Fibroblast of lung (primary cell): ENCODE data around the gene FAM174B. TPM values are rescaled to one million over a fixed set of nuclear protein-coding genes. Genes with fewer than 3 reads are reported as not detected.

ENCODE experiments used
- DNase-seq, 2 donors: peaks; one replicate each; pipeline versions ENCODE4 v3.0.0 to v3.0.0-alpha.2; 2010; ENCODE audit warnings: low read depth in 2 of 2
- H2AFZ ChIP-seq: 2 replicates; pipeline ENCODE4 v1.5.1; 2012; ENCODE audit warnings: low read length, control low read depth, inconsistent platforms
- H3K27ac ChIP-seq: 2 replicates; pipeline ENCODE4 v1.5.1; 2011; ENCODE audit warnings: low read length, control low read depth; ENCODE audit not compliant: insufficient read depth
- H3K27me3 ChIP-seq: 2 replicates; pipeline ENCODE4 v1.5.1; 2011; ENCODE audit warnings: mild to moderate bottlenecking, low read length; ENCODE audit not compliant: control insufficient read depth, insufficient read depth
- H3K36me3 ChIP-seq: 2 replicates; pipeline ENCODE4 v1.5.1; 2011; ENCODE audit warnings: low read length; ENCODE audit not compliant: control insufficient read depth, insufficient read depth
- H3K4me1 ChIP-seq: 2 replicates; pipeline ENCODE4 v1.5.1; 2011; ENCODE audit warnings: low read length; ENCODE audit not compliant: control insufficient read depth, insufficient read depth; ENCODE audit errors: extremely low read depth
- H3K4me2 ChIP-seq: 2 replicates; pipeline ENCODE4 v1.5.1; 2011; ENCODE audit warnings: low read length, control low read depth; ENCODE audit not compliant: insufficient read depth; ENCODE audit errors: extremely low read depth
- H3K4me3 ChIP-seq, 4 experiments: fragments of 200-600 bp in 1 of 4; sonication (generic) in 1 of 4; replicated peaks in 1 of 4; 2 replicates each; pipeline ENCODE4 v1.5.1; 2011 to 2016; ENCODE audit warnings: low read length in 4 of 4, low read depth in 3 of 4, mild to moderate bottlenecking in 3 of 4, control low read depth in 2 of 4, inconsistent platforms in 1 of 4, mixed read lengths in 1 of 4; ENCODE audit not compliant: insufficient read depth in 1 of 4; ENCODE audit errors: control extremely low read depth in 1 of 4
- H3K79me2 ChIP-seq: 2 replicates; pipeline ENCODE4 v1.5.1; 2012; ENCODE audit warnings: mild to moderate bottlenecking, low read length, inconsistent platforms; ENCODE audit not compliant: control insufficient read depth, insufficient read depth
- H3K9ac ChIP-seq: 2 replicates; pipeline ENCODE4 v1.5.1; 2011; ENCODE audit warnings: mild to moderate bottlenecking, low read length, control low read depth; ENCODE audit not compliant: insufficient read depth
- H3K9me3 ChIP-seq: 2 replicates; pipeline ENCODE4 v1.5.1; 2012; ENCODE audit warnings: low read depth, low read length; ENCODE audit not compliant: control insufficient read depth, insufficient read depth
- H4K20me1 ChIP-seq: 2 replicates; pipeline ENCODE4 v1.5.1; 2011; ENCODE audit warnings: low read length; ENCODE audit not compliant: control insufficient read depth, insufficient read depth; ENCODE audit errors: extremely low read depth
- EZH2 ChIP-seq: IDR thresholded peaks from 2 replicates; pipeline ENCODE4 v1.5.1; 2012; ENCODE audit warnings: low read length, control low read depth, mild to moderate bottlenecking; ENCODE audit errors: missing control alignments
- polyA plus RNA-seq, 2 donors: library from polyadenylated mRNA; depleted of rRNA in 1 of 2; stranded (reverse) in 1 of 2; unstranded in 1 of 2; fragments of >200 nt; gene quantifications; 2 replicates each; pipeline ENCODE4 v1.2.1, GENCODE V29; 2011 to 2012; ENCODE audit warnings: missing spikeins in 1 of 2
- total RNA-seq: library from RNA; depleted of rRNA; stranded (reverse); fragments of >200 nt; gene quantifications from 2 replicates; pipeline ENCODE4 v1.2.1, GENCODE V29; 2014
- TF ChIP-seq, protein P1 (sequence below), 2 donors: IDR thresholded peaks in 1 of 2; conservative IDR thresholded peaks in 1 of 2; 1 replicate in 1 of 2; 2 replicates in 1 of 2; pipeline ENCODE4 v1.5.1; 2011 to 2012; ENCODE audit warnings: low read length in 2 of 2, control low read depth in 1 of 2, inconsistent platforms in 1 of 2, low read depth in 1 of 2, mild to moderate bottlenecking in 1 of 2

Gene FAM174B
- total and polyA plus RNA-seq, 2 donors (not counting 1 experiment from before 2014, with no cell fraction given), result 0.87 to 2.8 TPM

DNA sequence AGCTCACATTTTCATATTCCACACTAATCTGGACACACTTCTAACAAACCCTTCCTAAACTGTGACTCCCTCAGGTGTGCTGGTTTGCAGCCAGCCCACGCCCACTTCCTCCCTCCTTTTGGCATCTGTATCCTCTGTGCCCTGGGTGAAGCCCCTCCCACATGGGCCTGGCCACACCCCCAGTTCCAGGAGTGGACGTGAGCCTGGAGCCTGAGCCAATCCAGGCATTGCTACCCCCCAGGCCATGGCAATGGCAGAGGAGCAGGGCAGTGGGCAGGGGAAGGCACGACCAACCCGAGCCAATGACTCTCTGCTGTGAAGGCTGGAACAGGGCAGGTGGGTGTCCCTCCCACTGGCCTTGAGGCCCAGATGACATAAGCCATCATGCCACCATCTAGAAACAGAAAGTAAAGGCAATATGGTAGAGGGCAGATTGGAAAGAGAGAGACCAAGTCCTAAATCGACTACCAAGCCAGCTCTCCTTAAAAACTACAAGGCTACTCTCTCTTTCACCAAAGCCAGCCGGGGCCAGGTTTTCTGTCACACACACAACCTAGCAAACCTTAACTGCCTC lies 18.6 kb downstream of the FAM174B start:
- H3K4me1 ChIP-seq, result no peaks in the 10 kb centered on the region
- no peaks in the 10 kb centered on the region for H4K20me1 ChIP-seq
- H2AFZ ChIP-seq, result no peak overlapping the region
- H3K79me2 ChIP-seq, result no peaks in the 10 kb centered on the region
- no peak overlapping the region for H3K4me2 ChIP-seq
- H3K4me3 ChIP-seq, result no peak overlapping the region
- no peak for DNase-seq
- H3K9ac ChIP-seq, result no peak overlapping the region
- no peak overlapping the region for H3K27ac ChIP-seq
- no peaks in the 10 kb centered on the region for H3K27me3 ChIP-seq
- H3K9me3 ChIP-seq, result no peaks in the 10 kb centered on the region
- H3K36me3 ChIP-seq, result no peaks in the 10 kb centered on the region
- TF ChIP-seq, protein P1, sequence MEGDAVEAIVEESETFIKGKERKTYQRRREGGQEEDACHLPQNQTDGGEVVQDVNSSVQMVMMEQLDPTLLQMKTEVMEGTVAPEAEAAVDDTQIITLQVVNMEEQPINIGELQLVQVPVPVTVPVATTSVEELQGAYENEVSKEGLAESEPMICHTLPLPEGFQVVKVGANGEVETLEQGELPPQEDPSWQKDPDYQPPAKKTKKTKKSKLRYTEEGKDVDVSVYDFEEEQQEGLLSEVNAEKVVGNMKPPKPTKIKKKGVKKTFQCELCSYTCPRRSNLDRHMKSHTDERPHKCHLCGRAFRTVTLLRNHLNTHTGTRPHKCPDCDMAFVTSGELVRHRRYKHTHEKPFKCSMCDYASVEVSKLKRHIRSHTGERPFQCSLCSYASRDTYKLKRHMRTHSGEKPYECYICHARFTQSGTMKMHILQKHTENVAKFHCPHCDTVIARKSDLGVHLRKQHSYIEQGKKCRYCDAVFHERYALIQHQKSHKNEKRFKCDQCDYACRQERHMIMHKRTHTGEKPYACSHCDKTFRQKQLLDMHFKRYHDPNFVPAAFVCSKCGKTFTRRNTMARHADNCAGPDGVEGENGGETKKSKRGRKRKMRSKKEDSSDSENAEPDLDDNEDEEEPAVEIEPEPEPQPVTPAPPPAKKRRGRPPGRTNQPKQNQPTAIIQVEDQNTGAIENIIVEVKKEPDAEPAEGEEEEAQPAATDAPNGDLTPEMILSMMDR (conservative IDR thresholded peaks at IDR 0.05 in 1 of 2, IDR thresholded peaks at IDR 0.05 in 1 of 2; ENCODE audit: low read depth in 1 of 2, low read length in 2 of 2), result no peak
- TF ChIP-seq EZH2, result no peak

DNA sequence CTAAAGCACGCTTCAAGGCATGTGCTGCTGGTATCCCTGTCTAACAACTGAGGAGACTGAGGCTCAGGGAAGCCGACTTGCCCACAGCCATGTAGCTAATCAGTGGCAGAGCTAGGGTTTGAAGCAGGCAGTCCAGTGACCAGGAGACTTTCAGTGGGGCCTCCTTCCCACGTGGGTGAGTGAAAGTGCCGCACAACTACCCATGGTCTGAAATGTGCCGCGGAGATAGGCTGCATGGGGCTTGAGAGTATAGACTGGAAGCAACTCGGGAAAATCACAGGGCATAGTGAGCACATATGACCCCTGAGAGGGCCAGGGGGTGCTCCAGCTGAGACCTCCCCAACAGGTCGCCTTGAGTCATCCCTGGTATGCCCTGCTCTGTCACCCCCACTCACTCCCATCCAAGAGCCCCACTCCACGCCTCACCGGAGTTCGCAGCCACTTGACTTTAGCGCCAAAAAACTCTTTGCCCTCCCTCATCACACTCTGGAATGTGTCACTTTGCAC lies 19.1 kb downstream of the FAM174B start:
- Histone ChIP-seq H4K20me1 (no peaks in the 10 kb centered on the region), H3K79me2 (no peaks in the 10 kb centered on the region), H3K4me2 (no peak overlapping the region), H2AFZ (no peak overlapping the region), H3K27me3 (no peaks in the 10 kb centered on the region), H3K27ac (no peak overlapping the region), H3K9ac (no peak overlapping the region), H3K4me3 (no peak overlapping the region), H3K4me1 (no peaks in the 10 kb centered on the region), H3K36me3 (no peaks in the 10 kb centered on the region), H3K9me3 (no peaks in the 10 kb centered on the region)
- TF ChIP-seq EZH2, result no peak
- TF ChIP-seq, protein P1 (conservative IDR thresholded peaks at IDR 0.05 in 1 of 2, IDR thresholded peaks at IDR 0.05 in 1 of 2; ENCODE audit: low read depth in 1 of 2, low read length in 2 of 2), result no peak
- DNase-seq, result no peak

DNA sequence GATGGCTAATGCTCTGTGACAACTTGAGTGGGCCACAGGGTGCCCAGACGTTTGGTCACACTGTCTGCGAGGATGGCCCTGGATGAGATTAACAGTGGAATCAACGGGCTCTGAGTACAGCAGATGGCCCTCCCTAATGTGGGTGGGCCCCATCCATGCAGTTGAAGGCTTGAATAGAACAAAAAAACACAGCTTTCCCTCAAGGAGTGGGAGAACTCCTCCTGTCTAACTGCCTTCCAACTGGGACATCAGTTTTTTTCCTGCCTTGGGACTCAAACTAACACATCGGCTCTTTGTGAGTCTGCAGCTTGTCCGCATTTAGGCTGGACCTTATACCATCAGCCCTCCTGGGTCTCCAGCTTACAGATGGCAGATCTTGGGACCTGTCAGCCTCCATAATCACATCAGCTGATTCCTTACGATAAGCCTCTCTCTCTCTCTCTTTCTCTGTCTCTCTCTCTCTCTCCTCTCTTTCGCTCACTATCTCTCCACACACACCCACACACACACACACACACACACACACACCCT lies 20.8 kb downstream of the FAM174B start:
- DNase-seq, result no peak
- H3K27ac ChIP-seq, result no peak overlapping the region
- H2AFZ ChIP-seq, result no peak overlapping the region
- no peaks in the 10 kb centered on the region for H3K36me3 ChIP-seq
- no peak overlapping the region for H3K4me3 ChIP-seq
- no peaks in the 10 kb centered on the region for H3K4me1 ChIP-seq
- H3K4me2 ChIP-seq, result no peak overlapping the region
- H3K79me2 ChIP-seq, result no peaks in the 10 kb centered on the region
- no peaks in the 10 kb centered on the region for H3K9me3 ChIP-seq
- no peaks in the 10 kb centered on the region for H3K27me3 ChIP-seq
- no peaks in the 10 kb centered on the region for H4K20me1 ChIP-seq
- H3K9ac ChIP-seq, result no peak overlapping the region
- TF ChIP-seq, protein P1 (conservative IDR thresholded peaks at IDR 0.05 in 1 of 2, IDR thresholded peaks at IDR 0.05 in 1 of 2; ENCODE audit: low read depth in 1 of 2, low read length in 2 of 2), result no peak
- TF ChIP-seq EZH2, result no peak
